ENCODE data around the gene GGACT.
"Not testable (repeated sequence)": the region's sequence is repeated elsewhere in the genome, so short reads cannot be mapped to it uniquely, and the experiment has no call there.

GGACT gene

GRCh38 chr13:100600461-100600860 lies 11.9 kb upstream of the GGACT start:
- no peak for DNase-seq

- DNase-seq, result no peak
These were observed 8.7 kb upstream of the GGACT start for GRCh38 chr13:100597253-100597652.

- DNase-seq, result no peak
These were observed 7.9 kb upstream of the GGACT start for GRCh38 chr13:100596516-100596915.

- DNase-seq, result no peak
These were observed 6.1 kb upstream of the GGACT start for GRCh38 chr13:100594731-100595130.

- DNase-seq, result no peak
These were observed 5.7 kb upstream of the GGACT start for GRCh38 chr13:100594255-100594654.

- DNase-seq, result no peak
These were observed 663 bp upstream of the GGACT start for GRCh38 chr13:100589178-100589725.

GRCh38 chr13:100584896-100585295 lies 3.7 kb downstream of the GGACT start:
- DNase-seq, result no peak

- no peak for DNase-seq
These were observed 7.1 kb downstream of the GGACT start for GRCh38 chr13:100581504-100581903.

- no peak for DNase-seq
These were observed 7.6 kb downstream of the GGACT start for GRCh38 chr13:100581030-100581429.

GRCh38 chr13:100580045-100580444 lies 8.5 kb downstream of the GGACT start:
- DNase-seq, result no peak

- DNase-seq, result not testable (repeated sequence)
These were observed 11.3 kb downstream of the GGACT start for GRCh38 chr13:100577239-100577638.

- DNase-seq, result peak; percentile 84
These were observed 15.5 kb downstream of the GGACT start for GRCh38 chr13:100573121-100573520.

GRCh38 chr13:100566543-100566942 lies 22.0 kb downstream of the GGACT start:
- no peak for DNase-seq

GRCh38 chr13:100565286-100565685 lies 23.3 kb downstream of the GGACT start:
- no peak for DNase-seq

GRCh38 chr13:100564444-100565223 lies 24.0 kb downstream of the GGACT start:
- DNase-seq, result no peak

- DNase-seq, result no peak
These were observed 24.8 kb downstream of the GGACT start for GRCh38 chr13:100563779-100564178.

- DNase-seq, result no peak
These were observed 26.9 kb downstream of the GGACT start for GRCh38 chr13:100561599-100562204.

GRCh38 chr13:100561158-100561499 lies 27.5 kb downstream of the GGACT start:
- no peak for DNase-seq

GRCh38 chr13:100560498-100561157 lies 28.0 kb downstream of the GGACT start:
- no peak for DNase-seq

GRCh38 chr13:100559886-100560285 lies 28.7 kb downstream of the GGACT start:
- DNase-seq, result no peak

- no peak for DNase-seq
These were observed 35.8 kb downstream of the GGACT start for GRCh38 chr13:100552755-100553154.

GRCh38 chr13:100549316-100549715 lies 39.3 kb downstream of the GGACT start:
- DNase-seq, result no peak

GRCh38 chr13:100547791-100548201 lies 40.8 kb downstream of the GGACT start:
- DNase-seq, result no peak
